SK-N-SH (cell line): Measurements from ENCODE around the gene AZIN2. TPM values are rescaled to one million over a fixed set of nuclear protein-coding genes. Genes with fewer than 3 reads are reported as not detected.

Source experiments
- CTCF ChIA-PET: fragments of 300-600, 350-600 bp; formaldehyde crosslinking; extraction: SDS; loops from one replicate; lab custom pipeline; 2021; lab: Yijun Ruan, JAX
- POLR2A ChIA-PET: fragments of 350-600 bp; sonication (Branson Sonifier 250); formaldehyde crosslinking; extraction: SDS; loops from one replicate; lab custom pipeline; 2020; ENCODE audit warnings: antibody characterized with exemption, inconsistent platforms; lab: Yijun Ruan, JAX
- DNase-seq: peaks from one replicate; pipeline ENCODE4 v3.0.0; 2012
- H2AFZ ChIP-seq: fragments of 200-600 bp; sonication (generic); 2 replicates; pipeline ENCODE4 v1.8.1; 2016; ENCODE audit warnings: antibody characterized with exemption, mild to moderate bottlenecking, low read depth
- H3F3A ChIP-seq: fragments of 200-600 bp; sonication (generic); replicated peaks from 2 replicates; pipeline ENCODE3; 2016; ENCODE audit warnings: antibody characterized with exemption, mild to moderate bottlenecking; ENCODE audit not compliant: insufficient read depth
- H3K27ac ChIP-seq, 2 experiments: fragments of 200-500 bp in 1 of 2; fragments of 200-600 bp in 1 of 2; sonication (Bioruptor generic) in 1 of 2; sonication (generic), shearing (Covaris generic) in 1 of 2; 2 replicates each; pipeline versions ENCODE4 v1.5.1 to v1.6.1; 2014 to 2016; ENCODE audit warnings: low read depth in 2 of 2, inconsistent platforms in 1 of 2, low read length in 1 of 2, mild to moderate bottlenecking in 1 of 2, mixed read lengths in 1 of 2
- H3K27me3 ChIP-seq: fragments of 200-600 bp; sonication (generic), shearing (Covaris generic); 2 replicates; pipeline ENCODE4 v1.6.1; 2016; ENCODE audit warnings: mixed run types; ENCODE audit not compliant: insufficient read depth
- H3K36me3 ChIP-seq, 2 experiments: fragments of 200-500 bp in 1 of 2; fragments of 200-600 bp in 1 of 2; sonication (Bioruptor generic) in 1 of 2; sonication (generic) in 1 of 2; replicated peaks in 1 of 2; 2 replicates each; pipeline versions ENCODE3 to v1.5.1; 2014 to 2016; ENCODE audit warnings: low read length in 1 of 2, mild to moderate bottlenecking in 1 of 2; ENCODE audit not compliant: insufficient read depth in 2 of 2, control insufficient read depth in 1 of 2
- H3K4me1 ChIP-seq, 2 experiments: fragments of 200-500 bp in 1 of 2; fragments of 200-600 bp in 1 of 2; sonication (Bioruptor generic) in 1 of 2; sonication (generic), shearing (Covaris generic) in 1 of 2; 2 replicates each; pipeline versions ENCODE4 v1.5.1 to v1.6.1; 2014 to 2016; ENCODE audit warnings: low read depth in 1 of 2, low read length in 1 of 2, mixed run types in 1 of 2; ENCODE audit not compliant: insufficient read depth in 2 of 2, control insufficient read depth in 1 of 2
- H3K4me2 ChIP-seq: fragments of 200-600 bp; sonication (generic), shearing (Covaris generic); 2 replicates; pipeline ENCODE4 v1.6.1; 2017; ENCODE audit warnings: mixed run types
- H3K4me3 ChIP-seq, 2 experiments: fragments of 200-500 bp in 1 of 2; fragments of 200-600 bp in 1 of 2; sonication (Bioruptor generic) in 1 of 2; sonication (generic), shearing (Covaris generic) in 1 of 2; 2 replicates each; pipeline versions ENCODE4 v1.5.1 to v1.8.1; 2014 to 2016; ENCODE audit warnings: low read depth in 2 of 2, inconsistent platforms in 1 of 2, low read length in 1 of 2, mild to moderate bottlenecking in 1 of 2, mixed read lengths in 1 of 2, moderate library complexity in 1 of 2
- H3K79me2 ChIP-seq: fragments of 200-600 bp; sonication (generic); 2 replicates; pipeline ENCODE4 v1.8.1; 2017; ENCODE audit warnings: mild to moderate bottlenecking; ENCODE audit not compliant: insufficient read depth
- H3K9ac ChIP-seq: fragments of 200-600 bp; sonication (generic); 2 replicates; pipeline ENCODE4 v1.6.1; 2017; ENCODE audit warnings: mixed run types
- H3K9me2 ChIP-seq: fragments of 200-600 bp; sonication (generic); 2 replicates; pipeline ENCODE4 v1.6.1; 2017; ENCODE audit warnings: mixed run types
- H3K9me3 ChIP-seq: fragments of 200-600 bp; sonication (generic); 2 replicates; pipeline ENCODE4 v1.6.1; 2017; ENCODE audit warnings: mixed run types, mild to moderate bottlenecking, moderate library complexity
- H4K20me1 ChIP-seq: fragments of 200-600 bp; sonication (generic); 2 replicates; pipeline ENCODE4 v1.6.1; 2017; ENCODE audit warnings: mild to moderate bottlenecking, mixed run types; ENCODE audit not compliant: insufficient read depth
- CHD2 ChIP-seq: fragments of 150-350 bp; IDR thresholded peaks from 2 replicates; pipeline ENCODE4 v1.6.1; 2018; ENCODE audit warnings: low read length; ENCODE audit not compliant: partially characterized antibody
- ELF1 ChIP-seq: IDR thresholded peaks from 2 replicates; pipeline ENCODE4 v1.4.0; 2012
- EP300 ChIP-seq, 2 experiments: IDR thresholded peaks; 2 replicates each; pipeline versions ENCODE4 v1.4.0 to v1.6.1; 2012; ENCODE audit warnings: borderline replicate concordance in 1 of 2, low read depth in 1 of 2, low read length in 1 of 2
- EZH2phosphoT487 ChIP-seq: fragments of 200-600 bp; sonication (generic); IDR thresholded peaks from 2 replicates; pipeline ENCODE4 v1.6.1; 2017; ENCODE audit warnings: low read depth, mixed run types, mild to moderate bottlenecking, antibody characterized with exemption, moderate library complexity, borderline replicate concordance
- FOXM1 ChIP-seq: IDR thresholded peaks from 2 replicates; pipeline ENCODE4 v1.4.0; 2012; ENCODE audit warnings: low read depth, mild to moderate bottlenecking
- GABPA ChIP-seq: IDR thresholded peaks from 2 replicates; pipeline ENCODE4 v1.4.0; 2012; ENCODE audit warnings: low read depth, mild to moderate bottlenecking
- GATA2 ChIP-seq: sonication (generic); formaldehyde crosslinking; IDR thresholded peaks from 2 replicates; pipeline ENCODE4 v1.5.0; 2020; ENCODE audit warnings: mild to moderate bottlenecking, missing genetic modification reagents
- MEF2A ChIP-seq: IDR thresholded peaks from 2 replicates; pipeline ENCODE4 v1.4.0; 2012; ENCODE audit warnings: low read depth, borderline replicate concordance
- POLR2AphosphoS5 ChIP-seq: IDR thresholded peaks from 2 replicates; pipeline ENCODE4 v1.6.1; 2012; ENCODE audit warnings: low read depth, low read length
- RFX5 ChIP-seq: IDR thresholded peaks from 2 replicates; pipeline ENCODE4 v1.6.1; 2012; ENCODE audit warnings: mild to moderate bottlenecking, improper control_type of control experiment, low read length
- RXRA ChIP-seq: IDR thresholded peaks from 2 replicates; pipeline ENCODE4 v1.4.0; 2012; ENCODE audit warnings: low read depth, mild to moderate bottlenecking, borderline replicate concordance
- SMC3 ChIP-seq: IDR thresholded peaks from 2 replicates; pipeline ENCODE4 v1.6.1; 2012; ENCODE audit warnings: low read depth, low read length, improper control_type of control experiment
- TCF12 ChIP-seq: IDR thresholded peaks from 2 replicates; pipeline ENCODE4 v1.4.0; 2012
- WGBS: methylation state at CpG from one replicate; pipeline ENCODE4 v1.1.6; 2017; ENCODE audit warnings: low lambda C conversion rate; 5-methylcytosine and 5-hydroxymethylcytosine counted together
- polyA plus RNA-seq, 3 experiments: library from polyadenylated mRNA; depleted of rRNA; stranded (reverse); fragments of >200 nt; gene quantifications; 2 replicates each; pipeline ENCODE4 v1.2.3, GENCODE V29; 2012
- TF ChIP-seq, protein P1 (sequence below): fragments of 150-350 bp; IDR thresholded peaks from 2 replicates; pipeline ENCODE4 v1.6.1; 2016; ENCODE audit warnings: mild to moderate bottlenecking, low read depth, low read length
- TF ChIP-seq, protein P2 (sequence below): IDR thresholded peaks from 2 replicates; pipeline ENCODE4; 2012

The AZIN2 gene
- polyA plus RNA-seq, 1 of the 3 experiments (the other 2 are of a cell fraction) = 17.8 TPM

DNA sequence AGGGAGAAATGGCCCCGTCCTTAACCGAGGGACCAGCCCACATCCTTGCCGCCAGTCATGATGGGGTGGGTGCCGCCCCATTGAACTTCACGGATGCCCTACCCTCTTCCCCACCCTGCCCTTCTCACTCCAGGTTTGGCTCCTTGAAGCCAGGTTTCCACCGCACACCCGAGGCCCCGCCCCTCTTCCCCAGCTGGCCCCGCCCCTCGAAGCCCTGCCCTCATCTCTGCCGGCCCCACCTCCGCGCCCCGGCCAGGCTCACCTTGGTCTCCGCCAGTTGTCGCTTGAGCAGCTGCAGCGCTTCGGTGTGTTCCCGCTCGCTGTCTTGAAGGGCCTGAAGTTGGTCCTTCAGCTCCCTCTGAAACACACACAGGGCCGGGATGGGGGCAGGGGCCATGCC is 84.3 kb downstream of the AZIN2 start:
- Histone ChIP-seq H2AFZ (no peak overlapping the region), H3K27me3 (no peaks in the 10 kb centered on the region), H3K4me1 (peaks cover 13 to 20% of the 10 kb centered on the region in 2 experiments; a peak in 3 of 4 replicates), H3K27ac (no peak overlapping the region), H3K4me3 (no peak overlapping the region), H3F3A (no peaks in the 10 kb centered on the region), H4K20me1 (no peaks in the 10 kb centered on the region), H3K36me3 (no peaks in the 10 kb centered on the region), H3K9me3 (no peaks in the 10 kb centered on the region), H3K4me2 (no peak overlapping the region), H3K79me2 (no peaks in the 10 kb centered on the region), H3K9ac (no peak overlapping the region), H3K9me2 (no peaks in the 10 kb centered on the region)
- POLR2A ChIA-PET = no interaction called here
- no peak for DNase-seq
- TF ChIP-seq GABPA = no peak
- no peak for TF ChIP-seq POLR2AphosphoS5
- TF ChIP-seq ELF1 = no peak
- TF ChIP-seq SMC3 = no peak
- TF ChIP-seq EP300 (IDR thresholded peaks at IDR 0.05; ENCODE audit: borderline replicate concordance in 1 of 2, low read depth in 1 of 2, low read length in 1 of 2) = no peak
- no peak for TF ChIP-seq FOXM1
- TF ChIP-seq, protein P1, sequence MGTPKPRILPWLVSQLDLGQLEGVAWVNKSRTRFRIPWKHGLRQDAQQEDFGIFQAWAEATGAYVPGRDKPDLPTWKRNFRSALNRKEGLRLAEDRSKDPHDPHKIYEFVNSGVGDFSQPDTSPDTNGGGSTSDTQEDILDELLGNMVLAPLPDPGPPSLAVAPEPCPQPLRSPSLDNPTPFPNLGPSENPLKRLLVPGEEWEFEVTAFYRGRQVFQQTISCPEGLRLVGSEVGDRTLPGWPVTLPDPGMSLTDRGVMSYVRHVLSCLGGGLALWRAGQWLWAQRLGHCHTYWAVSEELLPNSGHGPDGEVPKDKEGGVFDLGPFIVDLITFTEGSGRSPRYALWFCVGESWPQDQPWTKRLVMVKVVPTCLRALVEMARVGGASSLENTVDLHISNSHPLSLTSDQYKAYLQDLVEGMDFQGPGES = no peak
- no peak for TF ChIP-seq RFX5
- 89% methylated on average over 15 of the region's 21 CpGs for WGBS
- CTCF ChIA-PET = interaction anchor here (0.6 to 0.9 kb wide), 2 partner anchors 127 to 447 kb away, joined by 3 read pairs; no protein-coding TSS in a partner anchor

DNA sequence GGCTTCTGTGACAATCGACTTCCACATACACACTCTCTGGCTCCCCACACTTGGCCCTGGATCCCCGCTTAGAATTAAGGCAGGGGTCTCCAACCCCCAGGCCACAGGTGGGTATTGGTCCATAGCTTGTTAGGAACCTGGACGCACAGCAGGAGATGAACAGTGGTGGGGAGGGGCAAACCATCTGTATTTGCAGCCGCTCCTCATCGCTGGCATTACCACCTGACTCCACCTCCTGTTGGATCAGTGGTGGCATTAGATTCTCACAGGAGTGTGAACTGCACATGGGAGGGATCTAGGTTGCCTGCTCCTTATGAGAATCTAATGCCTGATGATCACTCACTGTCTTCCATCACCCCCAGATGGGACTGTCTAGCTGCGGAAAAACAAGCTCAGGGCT is 84.9 kb downstream of the AZIN2 start:
- no peak for DNase-seq
- CTCF ChIA-PET = interaction anchor here (0.6 to 0.9 kb wide), 2 partner anchors 128 to 446 kb away, joined by 3 read pairs; no protein-coding TSS in a partner anchor
- no peaks in the 10 kb centered on the region for H3K36me3 ChIP-seq
- H3K4me2 ChIP-seq = no peak overlapping the region
- no peak for TF ChIP-seq GATA2 (CRISPR knock-in tag)
- no peak for TF ChIP-seq EP300 (IDR thresholded peaks at IDR 0.05; ENCODE audit: borderline replicate concordance in 1 of 2, low read depth in 1 of 2, low read length in 1 of 2)
- TF ChIP-seq MEF2A = no peak
- TF ChIP-seq, protein P2, sequence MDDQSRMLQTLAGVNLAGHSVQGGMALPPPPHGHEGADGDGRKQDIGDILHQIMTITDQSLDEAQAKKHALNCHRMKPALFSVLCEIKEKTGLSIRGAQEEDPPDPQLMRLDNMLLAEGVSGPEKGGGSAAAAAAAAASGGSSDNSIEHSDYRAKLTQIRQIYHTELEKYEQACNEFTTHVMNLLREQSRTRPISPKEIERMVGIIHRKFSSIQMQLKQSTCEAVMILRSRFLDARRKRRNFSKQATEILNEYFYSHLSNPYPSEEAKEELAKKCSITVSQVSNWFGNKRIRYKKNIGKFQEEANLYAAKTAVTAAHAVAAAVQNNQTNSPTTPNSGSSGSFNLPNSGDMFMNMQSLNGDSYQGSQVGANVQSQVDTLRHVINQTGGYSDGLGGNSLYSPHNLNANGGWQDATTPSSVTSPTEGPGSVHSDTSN = no peak
- TF ChIP-seq TCF12 = no peak
- no peak for TF ChIP-seq RXRA
- no peak for TF ChIP-seq EZH2phosphoT487
- no peak for TF ChIP-seq CHD2
- TF ChIP-seq RFX5 = no peak
- TF ChIP-seq, all 33 proteins: peak for 0
- H3K9ac ChIP-seq = no peak overlapping the region
- H3K9me2 ChIP-seq = no peaks in the 10 kb centered on the region
- no peak overlapping the region for H2AFZ ChIP-seq
- H3K9me3 ChIP-seq = no peaks in the 10 kb centered on the region
- POLR2A ChIA-PET = no interaction called here
- H3K27ac ChIP-seq = no peak overlapping the region
- H3F3A ChIP-seq = no peaks in the 10 kb centered on the region
- no peaks in the 10 kb centered on the region for H3K27me3 ChIP-seq
- H4K20me1 ChIP-seq = no peaks in the 10 kb centered on the region
- H3K4me3 ChIP-seq = no peak overlapping the region
- H3K79me2 ChIP-seq = no peaks in the 10 kb centered on the region
- H3K4me1 ChIP-seq = peaks cover 12 to 24% of the 10 kb centered on the region in 2 experiments; a peak in 3 of 4 replicates
- WGBS = 91% methylated on average over 6 of the region's 6 CpGs
